K562 (cell line): ENCODE measurements around the gene PYGL. TPM values are rescaled to one million over a fixed set of nuclear protein-coding genes. Genes with fewer than 3 reads are reported as not detected.

Experiments used
- ATAC-seq: fragments of 200-7000 bp; cut with Tn5 transposase; 3 replicates; pipeline ENCODE4 v1.9.1; 2020; ENCODE audit warnings: moderate library complexity
- BruUV-seq: library from RNA; stranded (reverse); fragments of 400-500 nt; replicated peaks from 2 replicates; lab custom pipeline; 2021; lab: Mats Ljungman, UMichigan
- CTCF ChIA-PET: fragments of 300-600 bp; formaldehyde crosslinking; extraction: SDS; loops from one replicate; lab custom pipeline; 2021; ENCODE audit warnings: low intra/inter-chr PET ratio; lab: Yijun Ruan, JAX
- POLR2A ChIA-PET: fragments of 300-600, 350-650 bp; sonication (Branson Sonifier 250); formaldehyde crosslinking; extraction: SDS; loops from one replicate; lab custom pipeline; 2021; ENCODE audit warnings: antibody characterized with exemption, inconsistent platforms; lab: Yijun Ruan, JAX
- DNase-seq, 4 experiments: peaks; one replicate each; pipeline versions ENCODE4 v3.0.0 to v3.0.0-alpha.2; 2011 to 2018; ENCODE audit warnings: low spot score in 3 of 4, mixed read lengths in 3 of 4; ENCODE audit errors: extremely low read depth in 1 of 4
- FAIRE-seq: peaks from 2 replicates; lab custom pipeline; 2011; peaks lifted over from hg19 to GRCh38; lab: Jason Lieb, UNC
- H2AFZ ChIP-seq: 2 replicates; pipeline ENCODE4 v1.6.0; 2011; ENCODE audit warnings: low read depth, low read length, control low read depth, inconsistent platforms
- H3K27ac ChIP-seq: fragments of 200-600 bp; 3 replicates; pipeline ENCODE4 v1.8.0; 2011; ENCODE audit warnings: low read depth, mild to moderate bottlenecking, control low read depth, inconsistent platforms, low read length, moderate library complexity, mixed read lengths; ENCODE audit errors: extremely low read depth
- H3K27me3 ChIP-seq, 2 experiments: fragments of 300-600 bp in 1 of 2; 2 replicates in 1 of 2; 3 replicates in 1 of 2; pipeline versions ENCODE4 v1.6.0 to v1.8.0; 2011; ENCODE audit warnings: inconsistent platforms in 2 of 2, low read length in 2 of 2, mild to moderate bottlenecking in 1 of 2, mixed read lengths in 1 of 2, moderate library complexity in 1 of 2; ENCODE audit not compliant: control insufficient read depth in 2 of 2, insufficient read depth in 2 of 2
- H3K36me3 ChIP-seq: fragments of 300-600 bp; 3 replicates; pipeline ENCODE4 v1.8.0; 2011; ENCODE audit warnings: mild to moderate bottlenecking, low read length, inconsistent platforms; ENCODE audit not compliant: control insufficient read depth, insufficient read depth
- H3K4me1 ChIP-seq, 2 experiments: fragments of 200-600 bp in 1 of 2; replicated peaks in 1 of 2; 2 replicates in 1 of 2; 3 replicates in 1 of 2; pipeline versions ENCODE4 v1.5.1 to v1.8.0; 2011; ENCODE audit warnings: inconsistent platforms in 2 of 2, low read length in 2 of 2, mild to moderate bottlenecking in 1 of 2, mixed read lengths in 1 of 2, moderate library complexity in 1 of 2; ENCODE audit not compliant: control insufficient read depth in 2 of 2, insufficient read depth in 2 of 2
- H3K4me2 ChIP-seq: 2 replicates; pipeline ENCODE4 v1.6.1; 2011; ENCODE audit warnings: low read length, control low read depth, inconsistent platforms, mixed read lengths; ENCODE audit not compliant: insufficient read depth
- H3K4me3 ChIP-seq: fragments of 200-600 bp; sonication (generic), shearing (Covaris generic); 2 replicates; pipeline ENCODE4 v1.5.1; 2016; ENCODE audit warnings: control low read depth, inconsistent platforms
- H3K79me2 ChIP-seq: fragments of 200-600 bp; 3 replicates; pipeline ENCODE4 v1.8.0; 2011; ENCODE audit warnings: low read length, inconsistent platforms; ENCODE audit not compliant: control insufficient read depth, insufficient read depth
- H3K9ac ChIP-seq, 2 experiments: 2 replicates each; pipeline versions ENCODE4 v1.6.0 to v1.6.1; 2011; ENCODE audit warnings: low read depth in 2 of 2, low read length in 2 of 2, control low read depth in 1 of 2, inconsistent platforms in 1 of 2, mild to moderate bottlenecking in 1 of 2, mixed read lengths in 1 of 2; ENCODE audit not compliant: insufficient read depth in 1 of 2
- H3K9me1 ChIP-seq: one replicate; pipeline ENCODE4 v1.6.0; 2011; ENCODE audit warnings: inconsistent platforms, mild to moderate bottlenecking, low read length, moderate library complexity; ENCODE audit not compliant: control insufficient read depth, insufficient read depth
- H3K9me3 ChIP-seq: replicated peaks from 2 replicates; pipeline ENCODE4 v1.5.1; 2011; ENCODE audit warnings: low read depth, low read length, inconsistent platforms; ENCODE audit not compliant: control insufficient read depth, insufficient read depth
- H4K20me1 ChIP-seq: replicated peaks from 2 replicates; pipeline ENCODE4 v1.6.1; 2011; ENCODE audit warnings: low read length, inconsistent platforms, mixed read lengths; ENCODE audit not compliant: control insufficient read depth, insufficient read depth
- DMBX1 ChIP-seq: fragments of 250-450 bp; sonication (Bioruptor Pico); IDR thresholded peaks from 2 replicates; pipeline ENCODE4 v1.8.0; 2022; ENCODE audit warnings: inconsistent platforms, mild to moderate bottlenecking, moderate library complexity, borderline replicate concordance
- DNMT1 ChIP-seq: fragments of 450-650 bp; IDR thresholded peaks from 2 replicates; pipeline ENCODE4 v1.6.1; 2016; ENCODE audit warnings: antibody characterized with exemption, mild to moderate bottlenecking
- ELF1 ChIP-seq: fragments of 200-800 bp; sonication (Bioruptor generic); IDR thresholded peaks from 2 replicates; pipeline ENCODE4 v1.6.1; 2016; ENCODE audit warnings: missing genetic modification characterization, missing compliant biosample characterization
- FOXA3 ChIP-seq, 2 experiments: fragments of 450-650 bp in 1 of 2; sonication (generic) in 1 of 2; formaldehyde crosslinking; IDR thresholded peaks in 1 of 2; conservative IDR thresholded peaks in 1 of 2; 2 replicates each; pipeline versions ENCODE4 v1.4.0 to v1.8.0; 2020 to 2022; ENCODE audit warnings: mild to moderate bottlenecking in 2 of 2, missing genetic modification reagents in 1 of 2
- HDGF ChIP-seq: fragments of 450-650 bp; IDR thresholded peaks from 2 replicates; pipeline ENCODE4 v1.6.1; 2016
- SMAD1 ChIP-seq: fragments of 150-350 bp; IDR thresholded peaks from 2 replicates; pipeline ENCODE4 v1.6.1; 2014; ENCODE audit warnings: low read length, low read depth; ENCODE audit not compliant: partially characterized antibody
- TAF1 ChIP-seq: IDR thresholded peaks from 2 replicates; pipeline ENCODE4 v1.6.1; 2011; ENCODE audit warnings: mild to moderate bottlenecking, low read length, moderate library complexity; ENCODE audit not compliant: insufficient read depth, control insufficient read depth, severe bottlenecking; ENCODE audit errors: extremely low read depth
- ZNF311 ChIP-seq: fragments of 250-450 bp; sonication (Bioruptor Pico); IDR thresholded peaks from 2 replicates; pipeline ENCODE4 v1.4.0; 2020; ENCODE audit warnings: mild to moderate bottlenecking, moderate library complexity
- ZNF586 ChIP-seq: fragments of 450-650 bp; formaldehyde crosslinking; conservative IDR thresholded peaks from 2 replicates; pipeline ENCODE4 v1.4.0; 2020; ENCODE audit warnings: mild to moderate bottlenecking, moderate library complexity
- ZNF589 ChIP-seq: fragments of 200-800 bp; sonication (Bioruptor generic); IDR thresholded peaks from 2 replicates; pipeline ENCODE4 v1.6.1; 2016; ENCODE audit warnings: low read depth, missing genetic modification characterization, missing compliant biosample characterization
- WGBS: fragments of 100-300 bp; shearing (Covaris generic); methylation state at CpG from one replicate; pipeline ENCODE4 v1.1.6; 2016; ENCODE audit warnings: low coverage, mixed read lengths; ENCODE audit not compliant: insufficient coverage; ENCODE audit errors: missing lambda C conversion rate; 5-methylcytosine and 5-hydroxymethylcytosine counted together
- in situ Hi-C: fragments of 300-500 bp; cut with MboI; formaldehyde crosslinking; loops from 4 replicates; pipeline ENCODE4 v1.15.0; 2018; ENCODE audit warnings: inconsistent platforms, mixed read lengths
- intact Hi-C: fragments of 100-400 bp; cut with micrococcal nuclease; formaldehyde crosslinking; loops from 2 replicates; pipeline ENCODE4 v1.14.2; 2022
- polyA plus RNA-seq, 8 experiments: library from polyadenylated mRNA; depleted of rRNA in 4 of 8; stranded (reverse) in 5 of 8; unstranded in 3 of 8; fragments of >200 nt; fragmentation: Nextera tagmentation in 2 of 8; fragmentation: Illumina TruSeq in 1 of 8; extraction: Ambion mirVana in 2 of 8; extraction: Trizol in 1 of 8; gene quantifications; 2 replicates each; pipeline versions ENCODE4 v1.2.1 to v1.2.3, GENCODE V29; 2011 to 2014; ENCODE audit warnings: inconsistent platforms in 1 of 8, missing spikeins in 1 of 8
- total RNA-seq, 7 experiments: library from RNA; depleted of rRNA in 6 of 7; stranded (reverse); fragments of >200 nt in 6 of 7; fragmentation: Illumina TruSeq in 2 of 7; extraction: Trizol in 2 of 7; gene quantifications; 2 replicates each; pipeline versions ENCODE4 v1.2.1 to v1.2.3, GENCODE V29; 2011 to 2021; ENCODE audit warnings: low replicate concordance in 1 of 7
- TF ChIP-seq, protein P1 (sequence below): sonication (generic); formaldehyde crosslinking; IDR thresholded peaks from 2 replicates; pipeline ENCODE4 v1.8.1; 2023; ENCODE audit warnings: mild to moderate bottlenecking, missing genetic modification reagents, moderate library complexity

Gene PYGL
- total and polyA plus RNA-seq, 9 of the 15 experiments (the other 6 are each of a cell fraction or from before 2014, with no cell fraction given) = 3.5 to 17.9 (median 13.1) TPM

DNA sequence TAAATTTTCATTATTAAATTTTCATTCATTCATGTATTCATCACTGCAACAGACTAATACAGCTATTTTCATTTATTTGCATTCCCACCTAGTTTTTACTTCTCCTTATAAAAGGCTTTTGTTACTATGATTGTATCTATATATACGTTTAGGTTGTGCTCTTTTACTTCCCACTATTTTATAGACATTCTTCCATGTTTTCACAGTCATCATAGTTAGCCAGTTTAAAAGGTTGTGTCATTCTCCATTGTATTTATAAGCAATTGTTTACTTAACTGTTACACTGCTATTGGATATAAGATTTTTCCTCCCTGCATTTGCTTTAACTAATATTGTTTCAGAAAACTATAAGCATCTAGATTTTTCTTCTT, 60.5 kb downstream of the PYGL start:
- intact Hi-C loops (no loop called here), in situ Hi-C loops (no loop called here)
- Histone ChIP-seq H3K9ac (no peak overlapping the region), H3K27me3 (peaks cover 0 to 12% of the 10 kb centered on the region in 2 experiments; a peak in 4 of 5 replicates), H3K79me2 (no peaks in the 10 kb centered on the region), H3K4me2 (no peak overlapping the region), H3K36me3 (no peaks in the 10 kb centered on the region), H2AFZ (no peak overlapping the region), H4K20me1 (no peaks in the 10 kb centered on the region), H3K9me3 (no peaks in the 10 kb centered on the region), H3K4me1 (no peaks in the 10 kb centered on the region), H3K4me3 (no peak overlapping the region), H3K27ac (no peak overlapping the region), H3K9me1 (no peaks in the 10 kb centered on the region)
- no peak for FAIRE-seq
- no TSS peak for BruUV-seq
- CTCF ChIA-PET = no interaction called here
- POLR2A ChIA-PET = interaction anchor here (1.3 kb wide), 1 partner anchor 8 kb away, joined by 3 read pairs; no protein-coding TSS in a partner anchor
- no peak for ATAC-seq
- TF ChIP-seq HDGF (no peak), ELF1 (tag) (no peak), FOXA3 (CRISPR knock-in tag; conservative IDR thresholded peaks at IDR 0.05 in 1 of 2, IDR thresholded peaks at IDR 0.05 in 1 of 2) (no peak), DMBX1 (CRISPR knock-in tag) (no peak), ZNF311 (CRISPR knock-in tag) (no peak), ZNF589 (CRISPR knock-in tag) (no peak), SMAD1 (no peak), TAF1 (no peak), ZNF586 (CRISPR knock-in tag) (no peak), DNMT1 (no peak)
- TF ChIP-seq, protein P1, sequence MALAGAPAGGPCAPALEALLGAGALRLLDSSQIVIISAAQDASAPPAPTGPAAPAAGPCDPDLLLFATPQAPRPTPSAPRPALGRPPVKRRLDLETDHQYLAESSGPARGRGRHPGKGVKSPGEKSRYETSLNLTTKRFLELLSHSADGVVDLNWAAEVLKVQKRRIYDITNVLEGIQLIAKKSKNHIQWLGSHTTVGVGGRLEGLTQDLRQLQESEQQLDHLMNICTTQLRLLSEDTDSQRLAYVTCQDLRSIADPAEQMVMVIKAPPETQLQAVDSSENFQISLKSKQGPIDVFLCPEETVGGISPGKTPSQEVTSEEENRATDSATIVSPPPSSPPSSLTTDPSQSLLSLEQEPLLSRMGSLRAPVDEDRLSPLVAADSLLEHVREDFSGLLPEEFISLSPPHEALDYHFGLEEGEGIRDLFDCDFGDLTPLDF (CRISPR knock-in tag) = no peak
- 0% methylated on average over 1 of the region's 1 CpG for WGBS
- no peak for DNase-seq
